ENCODE results near the gene PTPRN2.

DNA sequence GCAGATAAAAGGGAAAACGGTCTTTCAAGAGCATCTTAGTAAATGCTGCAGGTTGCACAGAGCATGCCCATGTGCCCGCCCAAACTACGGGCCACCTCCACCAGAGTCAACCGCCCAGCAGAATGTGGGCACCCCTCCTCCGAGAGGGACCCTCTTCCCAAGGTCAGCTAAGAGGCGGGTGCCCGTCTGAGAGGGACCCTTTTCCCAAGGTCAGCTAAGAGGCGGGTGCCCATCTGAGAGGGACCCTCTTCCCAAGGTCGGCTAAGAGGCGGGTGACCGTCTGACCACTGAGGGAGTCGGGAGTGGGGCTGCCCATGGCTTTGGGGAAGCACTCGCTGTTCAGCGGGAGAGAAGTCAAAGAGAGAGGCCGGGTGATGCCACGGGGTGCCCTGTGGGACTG, 113.1 kb downstream of the PTPRN2 start:
- TF ChIP-seq, protein P1, sequence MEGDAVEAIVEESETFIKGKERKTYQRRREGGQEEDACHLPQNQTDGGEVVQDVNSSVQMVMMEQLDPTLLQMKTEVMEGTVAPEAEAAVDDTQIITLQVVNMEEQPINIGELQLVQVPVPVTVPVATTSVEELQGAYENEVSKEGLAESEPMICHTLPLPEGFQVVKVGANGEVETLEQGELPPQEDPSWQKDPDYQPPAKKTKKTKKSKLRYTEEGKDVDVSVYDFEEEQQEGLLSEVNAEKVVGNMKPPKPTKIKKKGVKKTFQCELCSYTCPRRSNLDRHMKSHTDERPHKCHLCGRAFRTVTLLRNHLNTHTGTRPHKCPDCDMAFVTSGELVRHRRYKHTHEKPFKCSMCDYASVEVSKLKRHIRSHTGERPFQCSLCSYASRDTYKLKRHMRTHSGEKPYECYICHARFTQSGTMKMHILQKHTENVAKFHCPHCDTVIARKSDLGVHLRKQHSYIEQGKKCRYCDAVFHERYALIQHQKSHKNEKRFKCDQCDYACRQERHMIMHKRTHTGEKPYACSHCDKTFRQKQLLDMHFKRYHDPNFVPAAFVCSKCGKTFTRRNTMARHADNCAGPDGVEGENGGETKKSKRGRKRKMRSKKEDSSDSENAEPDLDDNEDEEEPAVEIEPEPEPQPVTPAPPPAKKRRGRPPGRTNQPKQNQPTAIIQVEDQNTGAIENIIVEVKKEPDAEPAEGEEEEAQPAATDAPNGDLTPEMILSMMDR (IDR thresholded peaks at IDR 0.05; ENCODE audit: extremely low read depth in 1 of 2, insufficient read depth in 1 of 2, low read depth in 1 of 2, low read length in 2 of 2) = no peak
- no peak for TF ChIP-seq POLR2A (IDR thresholded peaks at IDR 0.05; ENCODE audit: low read depth, low read length)
- no peak for TF ChIP-seq POLR2AphosphoS5 (IDR thresholded peaks at IDR 0.05; ENCODE audit: insufficient read depth, low read depth, low read length)
- TF ChIP-seq, protein P2, sequence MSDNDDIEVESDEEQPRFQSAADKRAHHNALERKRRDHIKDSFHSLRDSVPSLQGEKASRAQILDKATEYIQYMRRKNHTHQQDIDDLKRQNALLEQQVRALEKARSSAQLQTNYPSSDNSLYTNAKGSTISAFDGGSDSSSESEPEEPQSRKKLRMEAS (IDR thresholded peaks at IDR 0.05; ENCODE audit: insufficient read depth, insufficient read length) = no peak
- TF ChIP-seq GATA2 (IDR thresholded peaks at IDR 0.05; ENCODE audit: insufficient read depth, insufficient read length, low read depth, low read length) = no peak

Data from endothelial cell of umbilical vein (primary cell).